Endothelial cell of umbilical vein (primary cell): Measurements from ENCODE around the gene LSR. TPM values are rescaled to one million over a fixed set of nuclear protein-coding genes. Genes with fewer than 3 reads are reported as not detected.

ENCODE experiments used
- BruUV-seq: library from RNA; stranded (reverse); fragments of 400-500 nt; replicated peaks from 2 replicates; lab custom pipeline; 2021; lab: Mats Ljungman, UMichigan
- CTCF ChIA-PET: fragments of 300-600, 350-600 bp; sonication (Branson Sonifier 250); formaldehyde crosslinking; loops from one replicate; lab custom pipeline; 2021; ENCODE audit warnings: antibody characterized with exemption, inconsistent platforms; lab: Charles Lee
- POLR2A ChIA-PET: fragments of 300-600, 350-600 bp; sonication (Branson Sonifier 250); formaldehyde crosslinking; loops from one replicate; lab custom pipeline; 2021; ENCODE audit warnings: antibody characterized with exemption, inconsistent platforms; lab: Charles Lee
- DNase-seq: peaks from one replicate; pipeline ENCODE4 v3.0.0-alpha.2; 2011; ENCODE audit warnings: low read depth, low spot score
- FAIRE-seq: peaks from 2 replicates; lab custom pipeline; 2011; peaks lifted over from hg19 to GRCh38; lab: Jason Lieb, UNC
- H2AFZ ChIP-seq: 2 replicates; pipeline ENCODE4 v1.6.0; 2012; ENCODE audit warnings: low read depth, low read length, control low read depth, inconsistent platforms
- H3K27ac ChIP-seq: 2 replicates; pipeline ENCODE4 v1.5.1; 2011; ENCODE audit warnings: low read depth, mild to moderate bottlenecking, control low read depth, low read length, moderate library complexity; ENCODE audit not compliant: insufficient read depth
- H3K27me3 ChIP-seq, 2 experiments: 2 replicates each; pipeline versions ENCODE4 v1.6.0 to v1.6.1; 2011; ENCODE audit warnings: low read length in 2 of 2, mixed read lengths in 1 of 2; ENCODE audit not compliant: control insufficient read depth in 2 of 2, insufficient read depth in 2 of 2
- H3K36me3 ChIP-seq, 2 experiments: 2 replicates in 1 of 2; 3 replicates in 1 of 2; pipeline ENCODE4 v1.5.1; 2011; ENCODE audit warnings: low read length in 2 of 2, mild to moderate bottlenecking in 1 of 2, moderate library complexity in 1 of 2; ENCODE audit not compliant: control insufficient read depth in 2 of 2, insufficient read depth in 2 of 2; ENCODE audit errors: extremely low read depth in 1 of 2
- H3K4me1 ChIP-seq: 3 replicates; pipeline ENCODE4 v1.5.1; 2011; ENCODE audit warnings: mild to moderate bottlenecking, low read length; ENCODE audit not compliant: control insufficient read depth, insufficient read depth; ENCODE audit errors: extremely low read depth
- H3K4me2 ChIP-seq: 2 replicates; pipeline ENCODE4 v1.6.1; 2011; ENCODE audit warnings: low read length, control low read depth, mixed read lengths; ENCODE audit not compliant: insufficient read depth
- H3K4me3 ChIP-seq, 3 experiments: fragments of 200-600 bp in 1 of 3; sonication (generic), shearing (Covaris generic) in 1 of 3; replicated peaks in 1 of 3; 2 replicates each; pipeline ENCODE4 v1.5.1; 2011 to 2016; ENCODE audit warnings: control low read depth in 3 of 3, low read length in 3 of 3, mild to moderate bottlenecking in 2 of 3, inconsistent platforms in 1 of 3, low read depth in 1 of 3, moderate library complexity in 1 of 3; ENCODE audit not compliant: insufficient read depth in 1 of 3
- H3K79me2 ChIP-seq: 2 replicates; pipeline ENCODE4 v1.6.0; 2012; ENCODE audit warnings: low read length, inconsistent platforms; ENCODE audit not compliant: control insufficient read depth, insufficient read depth
- H3K9ac ChIP-seq: replicated peaks from 2 replicates; pipeline ENCODE3; 2011; ENCODE audit warnings: low read length, control low read depth; ENCODE audit not compliant: insufficient read depth; ENCODE audit errors: extremely low read depth
- H3K9me1 ChIP-seq: replicated peaks from 3 replicates; pipeline ENCODE4 v1.6.0; 2011; ENCODE audit warnings: mild to moderate bottlenecking, low read length; ENCODE audit not compliant: control insufficient read depth, insufficient read depth; ENCODE audit errors: extremely low read depth
- H3K9me3 ChIP-seq: replicated peaks from 2 replicates; pipeline ENCODE4 v1.5.1; 2012; ENCODE audit warnings: low read length, inconsistent platforms; ENCODE audit not compliant: control insufficient read depth, insufficient read depth
- H4K20me1 ChIP-seq: replicated peaks from 2 replicates; pipeline ENCODE3; 2011; ENCODE audit warnings: mild to moderate bottlenecking, low read length; ENCODE audit not compliant: control insufficient read depth, insufficient read depth; ENCODE audit errors: extremely low read depth
- CTCF ChIP-seq, 2 donors: IDR thresholded peaks; 1 replicate in 1 of 2; 2 replicates in 1 of 2; pipeline ENCODE4 v1.5.1; 2011; ENCODE audit warnings: low read length in 2 of 2, mild to moderate bottlenecking in 2 of 2, moderate library complexity in 2 of 2, control low read depth in 1 of 2, inconsistent platforms in 1 of 2, low read depth in 1 of 2; ENCODE audit not compliant: insufficient read depth in 1 of 2; ENCODE audit errors: extremely low read depth in 1 of 2
- EZH2 ChIP-seq: IDR thresholded peaks from 2 replicates; pipeline ENCODE4 v1.6.1; 2012; ENCODE audit warnings: borderline replicate concordance, low read depth, mild to moderate bottlenecking, moderate library complexity, low read length, inconsistent platforms; ENCODE audit not compliant: severe bottlenecking
- FOS ChIP-seq: IDR thresholded peaks from 2 replicates; pipeline ENCODE4 v1.6.1; 2011; ENCODE audit warnings: mild to moderate bottlenecking, low read length, moderate library complexity, borderline replicate concordance; ENCODE audit not compliant: insufficient read depth
- GATA2 ChIP-seq: IDR thresholded peaks from 2 replicates; pipeline ENCODE4 v1.7.0; 2011; ENCODE audit warnings: low read depth, mild to moderate bottlenecking, moderate library complexity, mixed read lengths, low read length; ENCODE audit not compliant: insufficient read length, insufficient read depth
- JUN ChIP-seq: IDR thresholded peaks from 2 replicates; pipeline ENCODE4 v1.6.1; 2011; ENCODE audit warnings: borderline replicate concordance, low read depth; ENCODE audit not compliant: insufficient read length, insufficient read depth
- MAX ChIP-seq: IDR thresholded peaks from 2 replicates; pipeline ENCODE4 v1.6.1; 2011; ENCODE audit not compliant: insufficient read depth, insufficient read length
- MYC ChIP-seq: IDR thresholded peaks from one replicate; pipeline ENCODE4 v1.6.1; 2011; ENCODE audit warnings: mild to moderate bottlenecking, low read depth, low read length
- POLR2A ChIP-seq: IDR thresholded peaks from 2 replicates; pipeline ENCODE4 v1.6.1; 2012; ENCODE audit warnings: low read depth, mild to moderate bottlenecking, control low read depth, low read length
- POLR2AphosphoS5 ChIP-seq: IDR thresholded peaks from 2 replicates; pipeline ENCODE4 v1.6.1; 2012; ENCODE audit warnings: low read depth, mild to moderate bottlenecking, control low read depth, low read length, moderate library complexity; ENCODE audit not compliant: insufficient read depth
- dilution Hi-C: fragments of 300-500 bp; cut with MboI; formaldehyde crosslinking; loops from one replicate; pipeline ENCODE4 v1.15.0; 2019; ENCODE audit warnings: low sequenced_read_pairs; ENCODE audit not compliant: extremely low pct_ligation_motif_present
- intact Hi-C: fragments of 100-400 bp; cut with micrococcal nuclease; formaldehyde crosslinking; loops from one replicate; pipeline ENCODE4 v1.10.0; 2022
- polyA plus RNA-seq, 4 experiments: library from polyadenylated mRNA; depleted of rRNA in 3 of 4; stranded (reverse) in 3 of 4; unstranded in 1 of 4; fragments of >200 nt; gene quantifications; 2 replicates each; pipeline versions ENCODE4 v1.2.1 to v1.2.3, GENCODE V29; 2011 to 2012; ENCODE audit warnings: missing spikeins in 1 of 4
- total RNA-seq: library from RNA; stranded (reverse); gene quantifications from 2 replicates; pipeline ENCODE4 v1.2.3, GENCODE V29; 2021

Gene LSR
- total and polyA plus RNA-seq, 2 donors (not counting 3 experiments of a cell fraction or from before 2014, with no cell fraction given): 0.76 to 1.0 TPM

DNA sequence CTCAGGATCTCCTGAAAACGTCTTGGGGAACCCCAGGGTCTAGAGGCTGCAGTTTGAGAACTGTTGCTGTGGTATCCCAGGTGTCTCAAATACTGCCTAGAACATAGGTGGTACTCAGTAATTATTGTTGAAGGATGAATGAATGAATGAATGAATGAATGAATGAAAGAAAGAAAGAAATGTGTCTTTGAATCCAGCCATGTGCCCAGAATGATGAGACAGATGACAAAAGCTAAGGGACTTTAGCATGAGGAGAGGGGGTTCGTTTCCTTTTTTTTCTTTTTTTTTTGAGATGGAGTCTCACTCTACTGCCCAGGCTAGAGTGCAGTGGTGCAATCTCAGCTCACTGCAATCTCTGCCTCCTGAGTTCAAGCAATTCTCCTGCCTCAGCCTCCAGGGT lies 7.8 kb downstream of the LSR start:
- no peak overlapping the region for H3K4me3 ChIP-seq
- CTCF ChIA-PET: no interaction called here
- H2AFZ ChIP-seq: no peak overlapping the region
- FAIRE-seq (no peak), DNase-seq (no peak)
- BruUV-seq: no TSS peak
- no peaks in the 10 kb centered on the region for H3K36me3 ChIP-seq
- TF ChIP-seq FOS (no peak), CTCF (IDR thresholded peaks at IDR 0.05; ENCODE audit: extremely low read depth in 1 of 2, insufficient read depth in 1 of 2, low read depth in 1 of 2, low read length in 2 of 2) (no peak), POLR2A (no peak), POLR2AphosphoS5 (no peak), JUN (no peak), EZH2 (no peak), MAX (no peak), GATA2 (no peak), MYC (no peak)
- peaks cover 0 to 2% of the 10 kb centered on the region in 2 experiments for H3K27me3 ChIP-seq
- H3K4me1 ChIP-seq: peaks cover 3% of the 10 kb centered on the region
- intact Hi-C loops: no loop called here
- H3K27ac ChIP-seq: no peak overlapping the region
- no peaks in the 10 kb centered on the region for H3K9me3 ChIP-seq
- H3K4me2 ChIP-seq: no peak overlapping the region
- POLR2A ChIA-PET: no interaction called here
- H4K20me1 ChIP-seq: no peaks in the 10 kb centered on the region
- no peaks in the 10 kb centered on the region for H3K9me1 ChIP-seq
- no peaks in the 10 kb centered on the region for H3K79me2 ChIP-seq
- H3K9ac ChIP-seq: no peak overlapping the region
- dilution Hi-C loops: no loop called here
